HG03060 (cell line): ENCODE data around the gene MAN2B2.

Experiments used
- ATAC-seq: cut with Tn5 transposase; IDR thresholded peaks from one replicate; pipeline ENCODE4 v1.9.1; 2021; ENCODE audit warnings: low read depth, moderate number of reproducible peaks; ENCODE audit not compliant: unreplicated experiment

The MAN2B2 gene

DNA sequence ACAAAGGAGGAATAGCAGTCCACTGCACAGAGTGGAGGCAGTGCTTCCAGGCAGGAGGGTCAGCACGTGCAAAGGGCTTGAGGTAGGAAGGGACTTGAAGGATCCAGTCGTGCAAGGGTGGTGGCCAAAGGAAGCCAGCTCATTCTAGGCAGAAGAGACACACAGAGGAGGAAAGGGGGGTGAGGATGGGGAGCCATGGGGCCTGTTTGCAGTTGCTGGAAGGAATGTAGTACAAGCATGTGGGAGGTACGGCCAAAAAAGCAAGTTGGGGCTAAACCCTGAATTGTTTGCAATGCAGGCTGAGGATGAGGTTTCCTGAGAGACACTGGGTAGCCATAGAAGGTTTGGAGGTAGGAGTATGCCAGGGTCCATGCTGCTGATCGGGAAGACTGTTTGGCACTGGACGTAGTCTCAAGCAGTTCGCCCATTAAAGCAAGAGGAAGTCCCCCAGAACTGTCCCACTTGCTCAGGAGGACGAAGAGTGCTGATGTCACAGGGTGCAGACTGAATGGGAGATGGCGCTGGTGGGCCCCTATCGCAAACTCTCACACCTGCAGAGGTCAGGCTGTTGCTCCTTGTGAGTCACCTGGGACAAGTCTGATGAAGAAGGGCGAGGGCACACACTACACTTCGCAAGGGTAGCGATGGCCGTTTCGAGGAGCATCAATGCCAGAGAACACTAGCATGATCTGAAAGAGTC lies 9.1 kb upstream of the MAN2B2 start:
- no peak for ATAC-seq

DNA sequence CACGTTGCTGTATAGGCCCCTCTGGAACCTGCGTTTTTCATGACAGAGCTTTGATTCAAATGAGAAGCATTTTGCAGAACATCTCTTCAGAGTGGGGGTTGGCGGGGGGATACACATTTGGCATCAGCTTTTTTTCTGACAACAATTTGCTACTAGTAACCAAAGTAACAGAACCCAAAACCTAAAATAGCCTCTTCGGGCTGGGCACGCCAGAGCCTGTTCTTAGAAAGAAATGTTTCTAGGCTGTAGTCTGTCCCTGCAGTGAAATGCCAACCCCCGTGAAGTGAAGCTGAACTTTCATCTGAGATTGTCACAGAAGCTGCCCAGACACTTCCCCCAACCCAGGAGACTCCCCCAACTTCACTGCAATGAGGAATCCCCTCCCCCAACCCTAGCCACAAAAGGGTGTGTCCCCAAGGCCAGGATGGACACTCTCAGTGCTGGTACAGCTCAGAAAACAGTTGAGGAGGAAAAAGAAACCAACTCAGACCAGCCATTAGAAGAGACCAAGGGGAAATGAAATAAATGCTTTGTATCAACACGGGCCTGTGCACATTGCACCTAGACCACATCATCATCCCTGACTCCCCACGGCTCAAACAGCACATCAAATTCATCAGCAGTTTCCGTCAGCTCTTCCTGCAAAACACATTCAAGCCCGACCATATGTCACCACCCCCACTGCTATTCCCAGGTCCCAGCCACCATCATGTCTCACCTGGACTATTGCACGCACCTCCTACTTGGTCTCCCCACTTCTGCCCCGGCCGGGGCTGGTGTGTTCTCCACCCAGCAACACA lies 8.4 kb upstream of the MAN2B2 start:
- no peak for ATAC-seq

DNA sequence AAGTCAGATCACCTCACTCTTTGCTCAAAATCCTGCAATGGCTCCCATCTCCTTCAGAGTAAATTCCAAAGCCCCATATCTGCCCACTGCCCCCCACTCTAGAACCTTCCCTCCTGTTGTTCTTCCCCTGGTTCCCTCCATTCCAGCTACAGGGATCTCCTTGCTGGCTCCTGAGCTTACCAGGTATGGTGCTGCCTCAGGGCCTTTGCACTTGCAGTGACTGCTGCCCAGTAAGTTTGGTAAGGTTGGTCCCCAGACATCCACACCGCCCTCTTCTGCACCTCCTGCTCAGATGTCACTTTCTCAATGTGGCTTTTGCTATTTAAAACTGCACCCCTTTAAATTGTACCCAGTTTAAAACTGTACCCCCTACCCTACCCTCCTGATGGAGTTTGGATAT lies 7.8 kb upstream of the MAN2B2 start:
- no peak for ATAC-seq

DNA sequence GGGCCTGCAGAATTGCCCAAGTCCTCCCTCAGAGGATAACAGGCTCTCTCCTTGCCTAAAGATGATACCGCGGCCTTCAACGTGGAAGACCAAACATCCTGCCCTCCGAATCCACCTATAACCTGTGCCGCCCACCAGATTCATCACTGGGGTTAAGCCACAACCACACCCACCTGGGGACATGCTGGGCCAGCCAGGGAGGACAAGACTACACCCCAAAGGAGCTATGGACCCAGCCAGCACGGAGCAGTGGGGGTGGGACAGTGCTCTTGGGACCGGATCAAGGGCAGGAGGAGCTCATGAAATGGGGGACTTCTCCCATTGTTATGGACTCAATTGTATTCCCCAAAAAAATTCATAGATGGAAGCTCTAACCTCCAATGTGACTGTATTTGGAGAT lies 6.8 kb upstream of the MAN2B2 start:
- ATAC-seq: no peak

DNA sequence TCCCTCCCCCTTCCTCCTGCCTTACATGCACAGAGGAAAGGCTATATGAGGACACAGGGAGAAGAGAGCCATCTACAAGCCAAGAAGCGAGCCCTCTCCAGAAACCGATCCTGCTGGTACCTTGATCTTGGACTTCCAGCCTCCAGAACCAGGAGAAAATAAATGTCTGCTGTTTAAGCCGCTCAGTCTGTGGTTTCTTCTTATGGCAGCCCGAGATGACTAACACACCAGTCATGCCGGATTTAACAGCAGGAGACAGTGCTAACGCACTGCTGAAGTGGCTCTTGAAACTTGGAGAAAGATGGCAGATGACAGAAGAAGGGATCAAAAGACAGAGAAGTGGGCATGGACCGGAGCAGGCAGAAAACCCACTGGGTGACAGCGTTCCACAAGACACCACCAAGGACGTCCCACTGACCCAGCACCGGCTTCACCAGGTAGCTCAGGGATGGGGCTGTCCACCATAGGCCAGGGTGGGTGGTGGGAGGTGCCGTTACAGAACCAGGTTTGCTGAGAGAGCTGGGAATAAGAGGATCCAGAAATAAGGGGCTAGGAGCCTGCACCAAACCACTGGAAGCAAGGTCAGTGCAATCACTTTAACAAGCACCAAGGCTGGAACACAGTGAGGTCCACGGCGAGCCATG lies 6.2 kb upstream of the MAN2B2 start:
- no peak for ATAC-seq

DNA sequence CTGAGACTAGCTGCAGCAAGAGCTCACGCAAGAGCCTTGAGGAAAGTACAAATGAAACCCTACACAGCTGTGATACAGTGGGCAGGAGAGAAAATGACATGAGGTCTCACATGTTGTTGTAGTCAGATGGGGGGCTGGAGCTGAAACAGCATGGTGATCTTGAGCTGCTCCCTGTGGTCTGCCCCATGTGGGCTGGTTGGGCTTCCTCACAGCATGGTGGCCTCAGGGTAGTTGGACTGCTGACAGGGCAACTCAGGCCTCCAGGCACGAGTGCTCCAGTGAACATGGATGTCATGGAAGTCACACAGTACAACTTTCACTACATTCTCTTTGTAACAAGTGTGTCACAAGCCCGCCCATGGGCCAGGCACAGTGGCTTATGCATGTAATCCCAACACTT lies 3.4 kb upstream of the MAN2B2 start:
- ATAC-seq: no peak

DNA sequence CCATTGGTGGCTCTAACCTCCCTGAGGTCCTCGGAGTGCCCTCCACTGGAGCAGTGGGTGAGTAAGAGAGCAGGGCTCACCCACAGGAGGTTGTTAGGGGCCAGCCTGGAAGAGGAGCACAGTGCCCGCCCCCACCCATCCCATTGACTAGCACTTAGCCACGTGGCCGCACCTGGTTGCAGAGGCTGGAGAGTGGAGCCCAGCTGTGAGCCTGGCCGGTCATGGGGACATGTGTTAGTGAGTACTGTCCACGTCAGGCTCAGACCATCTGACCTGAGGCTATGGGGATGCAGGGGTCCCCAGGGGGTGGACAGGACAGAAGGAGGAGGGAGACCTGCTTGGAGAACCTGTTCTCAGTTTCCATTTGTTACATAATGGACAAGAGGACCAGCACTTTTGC lies 1.4 kb upstream of the MAN2B2 start:
- no peak for ATAC-seq

DNA sequence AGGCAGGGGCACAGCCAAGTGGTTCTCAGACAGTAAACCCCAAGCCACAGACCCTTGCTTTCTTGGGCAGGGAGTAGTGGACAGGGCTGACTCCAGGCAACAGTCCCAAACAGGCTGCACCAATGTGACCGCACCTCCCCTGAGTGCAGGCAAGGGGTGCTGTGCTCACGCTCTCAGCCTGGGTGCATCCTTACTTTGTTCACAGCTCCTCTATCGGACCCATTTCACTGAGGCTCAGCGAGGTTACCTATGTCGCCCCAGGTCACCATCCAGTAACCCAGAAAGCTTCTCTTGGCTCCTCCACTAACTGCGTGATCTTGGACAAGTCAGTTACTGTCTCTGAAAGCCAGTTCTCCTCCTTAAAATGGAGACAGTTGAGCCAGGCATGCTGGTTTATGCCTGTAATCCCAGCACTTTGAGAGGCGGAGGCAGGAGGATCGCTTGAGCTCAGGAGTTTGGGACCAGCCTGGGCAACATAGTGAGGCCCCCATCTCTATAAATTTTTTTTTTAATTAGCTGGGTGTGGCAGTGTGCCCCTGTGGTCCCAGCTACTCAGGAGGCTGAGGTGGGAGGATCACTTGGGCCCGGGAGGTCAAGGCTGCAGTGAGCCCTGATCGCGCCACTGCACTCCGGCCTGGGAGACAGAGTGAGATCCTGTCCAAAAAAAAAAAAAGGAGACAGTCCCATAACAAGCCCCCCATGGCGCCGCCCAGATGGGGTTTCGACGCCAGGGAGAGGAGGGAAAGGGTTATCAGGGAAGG lies 823 bp upstream of the MAN2B2 start:
- no peak for ATAC-seq

DNA sequence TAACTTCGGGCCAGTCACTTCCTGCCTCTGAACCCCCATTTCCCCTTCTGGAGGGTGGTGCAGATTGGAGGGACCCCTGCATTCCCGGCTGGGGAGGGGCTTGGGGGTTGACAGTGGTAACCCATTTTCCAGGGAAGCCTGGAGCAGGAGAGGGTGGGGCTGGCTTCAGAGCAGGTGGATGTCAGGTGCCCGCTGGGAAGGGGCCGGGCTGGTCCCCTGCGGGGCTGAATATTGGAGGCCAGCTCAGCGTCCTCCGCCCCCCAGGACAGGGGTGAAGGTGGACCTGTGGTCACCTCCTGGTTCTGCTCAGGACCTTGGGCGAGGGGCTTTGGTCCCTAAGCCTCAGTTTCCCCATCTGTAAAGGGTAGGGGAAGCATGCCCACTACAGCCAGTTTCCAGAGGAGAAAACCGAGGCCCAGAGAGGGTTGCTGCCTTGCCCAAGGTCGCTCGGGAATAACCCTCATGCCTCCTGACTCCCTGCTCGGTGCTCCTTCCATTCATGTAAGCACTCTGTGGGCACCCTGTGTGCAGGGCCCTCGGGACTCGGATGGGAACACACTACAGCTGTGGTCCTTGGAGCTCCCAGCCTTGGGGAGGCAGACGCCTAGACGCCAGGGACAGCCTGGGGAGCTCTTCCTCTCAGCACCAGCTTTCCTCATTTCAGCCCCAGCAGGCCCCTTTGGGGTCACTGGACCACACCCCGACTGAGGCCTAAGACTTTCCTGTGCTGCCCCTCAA lies 683 bp downstream of the MAN2B2 start:
- no peak for ATAC-seq

DNA sequence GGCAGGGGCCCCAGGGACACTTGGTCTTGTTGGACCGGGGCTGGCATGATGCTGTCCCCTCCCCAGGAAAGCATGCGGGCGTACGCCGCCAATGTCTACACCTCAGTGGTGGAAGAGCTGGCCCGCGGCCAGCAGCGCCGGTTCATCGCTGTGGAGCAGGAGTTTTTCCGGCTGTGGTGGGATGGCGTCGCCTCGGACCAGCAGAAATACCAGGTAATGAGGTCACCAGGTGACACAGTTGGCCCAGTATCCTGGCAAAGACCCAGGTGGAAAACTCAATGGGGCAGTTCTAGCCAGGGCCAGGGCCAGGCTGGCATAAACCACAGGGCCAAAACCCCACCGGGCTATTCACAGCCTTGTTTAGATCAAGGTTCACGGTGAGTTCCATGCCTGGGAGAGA lies 1.5 kb downstream of the MAN2B2 start:
- no peak for ATAC-seq

DNA sequence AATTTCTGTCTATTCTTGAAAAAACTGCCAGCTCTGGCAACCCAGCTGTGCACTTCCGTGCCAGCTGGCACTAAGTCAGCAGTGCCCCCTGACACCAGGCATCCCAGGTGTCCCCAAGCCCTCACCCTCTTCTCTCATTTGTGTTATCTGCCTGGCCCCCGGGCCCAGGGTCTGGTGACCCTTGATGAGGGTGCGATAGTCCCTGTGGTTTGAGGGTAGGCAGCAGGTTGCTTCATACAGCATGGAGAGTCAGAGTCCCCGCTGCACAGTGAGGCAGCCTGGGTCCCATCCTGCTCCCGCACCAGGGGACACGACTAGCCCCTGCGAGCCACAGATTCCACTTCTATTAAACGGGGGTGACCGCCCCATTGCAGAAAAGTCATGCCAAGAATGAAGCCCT lies 1.9 kb downstream of the MAN2B2 start:
- no peak for ATAC-seq

DNA sequence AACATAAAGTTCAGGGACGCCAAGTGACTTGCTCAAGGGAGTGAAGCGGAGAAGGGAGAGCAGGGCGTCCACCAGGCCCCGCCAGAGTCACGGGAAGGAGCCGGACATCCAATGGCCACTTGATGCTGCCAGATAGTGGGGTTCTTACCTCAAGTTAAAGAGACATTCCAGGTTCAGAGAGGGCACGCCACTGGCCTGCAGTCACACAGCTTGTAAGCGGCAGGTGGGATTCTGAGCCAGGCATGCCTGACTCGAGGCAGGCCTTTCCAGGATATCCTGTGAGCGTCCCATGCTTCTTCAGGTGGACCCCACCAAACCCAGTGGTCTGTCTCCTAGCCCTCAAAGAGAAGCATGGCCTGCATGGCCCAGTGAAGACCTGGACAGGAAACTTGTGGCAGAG lies 2.4 kb downstream of the MAN2B2 start:
- ATAC-seq: no peak

DNA sequence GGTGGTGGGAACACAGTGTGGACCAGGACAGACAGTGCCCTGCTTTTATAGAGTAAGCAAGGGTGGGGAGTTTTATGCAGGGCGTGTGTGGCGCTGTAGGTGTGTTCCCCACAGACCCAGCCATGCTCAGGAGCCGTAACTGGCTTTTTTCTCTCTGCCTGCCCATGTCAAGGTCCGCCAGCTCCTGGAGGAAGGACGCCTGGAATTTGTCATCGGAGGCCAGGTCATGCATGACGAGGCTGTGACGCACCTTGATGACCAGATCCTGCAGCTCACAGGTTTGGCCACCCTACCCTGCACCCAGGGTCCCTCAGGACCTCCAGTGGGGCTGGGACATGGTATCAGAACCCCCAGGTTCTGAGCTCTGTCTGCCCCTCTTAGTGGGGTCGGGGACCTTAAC lies 3.2 kb downstream of the MAN2B2 start:
- no peak for ATAC-seq

DNA sequence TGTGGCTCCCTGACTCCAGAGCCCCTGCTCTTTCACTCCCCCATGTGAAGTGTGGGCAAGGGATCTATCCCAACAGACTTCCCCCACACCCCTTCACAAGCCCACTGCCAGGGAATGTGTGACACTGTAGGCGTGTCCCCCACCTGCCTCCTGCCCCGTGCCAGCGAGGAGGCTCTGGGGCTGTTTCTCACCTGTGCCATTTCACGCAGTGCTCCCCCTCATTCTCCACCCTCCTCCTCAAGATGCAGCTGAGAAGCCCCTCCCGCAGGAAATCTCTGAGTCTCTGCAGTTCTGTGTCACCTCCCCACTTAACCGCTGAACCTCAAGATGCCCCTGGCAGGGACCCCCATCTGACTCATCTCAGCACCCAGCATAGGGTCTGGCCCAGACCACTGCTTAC lies 5.4 kb downstream of the MAN2B2 start:
- no peak for ATAC-seq

DNA sequence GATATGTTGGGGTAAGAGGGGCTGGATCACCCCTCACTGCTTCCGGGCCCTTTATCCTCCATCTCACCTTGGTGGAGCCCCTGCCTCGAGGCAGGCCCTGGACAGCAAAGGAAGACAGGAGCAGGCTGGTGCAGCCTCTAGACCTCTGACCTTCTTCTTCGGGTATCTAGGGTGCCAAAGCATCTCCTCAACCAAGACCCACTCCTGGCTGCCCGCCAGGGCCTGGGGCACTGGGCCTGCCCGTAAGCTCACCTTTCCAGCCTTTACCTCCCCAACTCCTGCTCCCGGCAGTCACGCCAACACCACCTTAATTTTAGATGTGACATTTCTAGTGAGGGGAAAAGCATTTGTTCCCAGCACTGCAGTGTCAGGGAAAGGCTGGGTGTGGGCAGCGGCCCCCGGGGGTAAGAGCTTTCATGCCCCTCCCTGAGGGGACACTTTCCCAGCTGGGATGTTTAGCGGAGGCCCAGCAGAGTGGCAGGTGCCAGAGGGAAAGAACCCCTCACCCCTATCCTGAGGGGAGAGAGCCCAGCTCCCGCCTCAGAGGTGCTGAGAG lies 6.7 kb downstream of the MAN2B2 start:
- ATAC-seq: no peak

DNA sequence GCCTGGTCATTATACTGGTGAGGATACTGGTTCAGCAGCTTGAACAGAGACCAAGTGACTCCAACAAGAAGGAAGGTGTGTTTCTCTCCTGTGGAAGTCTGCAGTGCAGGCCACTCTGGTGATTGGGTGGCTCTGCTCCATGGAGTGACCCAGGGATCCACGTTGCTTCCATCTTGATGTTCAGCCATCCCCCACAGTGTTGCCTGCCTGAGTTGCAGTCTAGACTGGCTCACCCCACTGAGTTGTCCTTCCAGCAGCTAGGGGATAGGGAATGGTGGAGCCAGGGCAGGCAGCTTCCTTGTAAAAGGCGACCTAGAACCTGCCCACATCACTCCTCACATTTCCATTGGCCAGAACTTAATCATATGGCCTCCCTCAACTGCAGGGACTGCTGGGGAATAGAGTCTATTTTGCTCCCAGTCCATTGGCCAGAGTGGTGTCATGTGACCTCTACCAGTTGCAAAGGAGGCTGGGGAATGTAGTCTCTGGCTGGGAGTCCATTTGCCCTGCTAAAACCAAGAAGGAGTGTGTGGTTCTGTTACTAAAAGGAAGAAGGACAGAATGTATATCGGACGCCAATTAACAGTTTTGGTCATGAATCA lies 8.0 kb downstream of the MAN2B2 start:
- ATAC-seq: no peak

DNA sequence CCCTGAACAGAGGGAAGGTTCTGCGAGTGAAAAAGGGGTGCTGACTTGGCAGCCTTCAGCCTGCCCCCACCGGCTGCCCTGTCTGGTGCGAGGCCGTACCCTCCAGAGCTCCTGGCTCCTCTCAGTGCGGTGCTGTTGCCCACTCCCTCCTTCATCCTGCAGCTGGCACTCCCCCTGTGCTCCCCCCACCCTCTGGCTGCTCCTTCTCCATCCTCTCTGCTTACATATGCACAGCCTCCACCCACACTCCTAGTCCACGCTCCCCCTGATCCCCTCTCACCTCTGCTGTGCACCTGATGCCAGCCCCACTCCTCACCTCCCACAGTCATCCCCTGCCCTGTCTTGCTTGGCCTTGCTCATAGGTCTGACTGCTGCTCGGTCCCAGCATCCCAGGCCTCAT lies 9.9 kb downstream of the MAN2B2 start:
- ATAC-seq: no peak

DNA sequence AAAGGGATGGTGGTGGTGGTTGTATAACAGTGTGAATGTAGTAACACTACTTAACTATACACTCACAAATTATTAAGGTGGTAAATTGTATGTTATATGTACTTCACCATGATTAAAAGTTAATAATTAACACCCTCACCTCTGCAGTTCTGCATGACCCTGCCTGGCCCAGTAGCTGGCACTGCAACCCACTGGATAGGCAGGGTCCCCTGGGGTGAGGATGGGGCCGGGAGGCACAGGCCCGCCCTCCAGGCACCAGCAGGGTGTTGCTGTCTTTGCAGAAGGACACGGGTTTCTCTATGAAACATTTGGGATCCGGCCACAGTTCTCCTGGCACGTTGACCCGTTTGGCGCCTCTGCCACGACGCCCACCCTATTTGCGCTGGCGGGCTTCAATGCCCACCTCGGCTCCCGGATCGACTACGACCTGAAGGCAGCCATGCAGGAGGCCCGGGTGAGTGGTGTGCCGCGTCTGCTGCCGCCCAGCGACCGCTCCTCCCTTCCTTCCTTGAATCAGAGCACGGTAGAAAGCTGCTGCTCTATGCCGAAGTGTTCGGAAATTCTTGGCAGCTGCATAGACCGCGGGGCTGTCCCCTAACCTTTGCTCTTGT lies 11.8 kb downstream of the MAN2B2 start:
- no peak for ATAC-seq

DNA sequence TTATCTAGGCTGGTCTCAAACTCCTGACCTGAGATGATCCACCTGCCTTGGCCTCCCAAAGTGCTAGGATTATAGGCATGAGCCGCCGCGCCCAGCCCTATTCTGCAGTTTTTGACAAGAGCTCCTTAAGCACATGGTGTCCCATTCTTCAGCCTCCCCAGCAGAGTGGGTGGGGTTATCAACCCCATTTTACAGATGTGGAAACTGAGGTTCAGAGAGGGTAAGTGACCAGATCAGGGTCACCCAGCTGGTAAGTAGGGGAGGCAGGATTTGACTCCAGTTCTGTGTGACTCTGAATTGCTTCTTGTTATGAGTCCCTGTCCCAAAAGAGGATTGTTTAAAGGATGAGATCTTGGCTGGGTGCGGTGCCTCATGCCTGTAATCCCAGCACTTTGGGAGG lies 14.5 kb downstream of the MAN2B2 start:
- no peak for ATAC-seq
